Breast epithelium (tissue), 4 donors: ENCODE data around the gene NGFR. TPM values are rescaled to one million over a fixed set of nuclear protein-coding genes. Genes with fewer than 3 reads are reported as not detected.
A peak's percentile ranks its signal among the peaks of the same experiment; 100 is the strongest.

ENCODE experiments used
- DNase-seq, 2 donors: peaks; one replicate each; pipeline ENCODE4 v3.0.0-alpha.2; 2019; ENCODE audit warnings: low spot score in 2 of 2
- H3K27ac ChIP-seq, 2 donors: fragments of 200-600 bp; sonication (generic) in 1 of 2; one replicate each; pipeline ENCODE4 v1.5.1; 2016 to 2019; ENCODE audit warnings: mild to moderate bottlenecking in 1 of 2
- H3K27me3 ChIP-seq, 2 donors: fragments of 200-600 bp; sonication (generic) in 1 of 2; one replicate each; pipeline versions ENCODE4 v1.5.1 to v1.6.0; 2017 to 2019; ENCODE audit warnings: control low read depth in 1 of 2, mild to moderate bottlenecking in 1 of 2
- H3K36me3 ChIP-seq: fragments of 200-600 bp; one replicate; pipeline ENCODE4 v1.5.1; 2019
- H3K4me1 ChIP-seq, 2 donors: fragments of 200-600 bp; sonication (generic); one replicate each; pipeline ENCODE4 v1.5.1; 2016 to 2019; ENCODE audit warnings: control low read depth in 1 of 2
- H3K4me3 ChIP-seq, 3 donors: fragments of 200-600 bp; sonication (generic); 1 replicate in 2 of 3; 2 replicates in 1 of 3; pipeline ENCODE4 v1.5.1; 2016 to 2019; ENCODE audit warnings: mild to moderate bottlenecking in 3 of 3, moderate library complexity in 2 of 3
- H3K9me3 ChIP-seq, 2 donors: fragments of 200-600 bp; sonication (generic) in 1 of 2; one replicate each; pipeline ENCODE4 v1.5.1; 2016 to 2019; ENCODE audit warnings: control low read depth in 1 of 2
- CTCF ChIP-seq, 3 donors: fragments of 450-650 bp; IDR thresholded peaks; one replicate each; pipeline ENCODE4 v1.5.1; 2016 to 2017; ENCODE audit warnings: antibody characterized with exemption in 3 of 3, mild to moderate bottlenecking in 3 of 3, moderate library complexity in 3 of 3
- POLR2A ChIP-seq: fragments of 450-650 bp; IDR thresholded peaks from one replicate; pipeline ENCODE4 v1.6.1; 2016; ENCODE audit warnings: antibody characterized with exemption, mild to moderate bottlenecking, moderate library complexity
- POLR2AphosphoS5 ChIP-seq, 3 donors: sonication (generic); formaldehyde crosslinking; IDR thresholded peaks; one replicate each; pipeline ENCODE4 v1.6.1; 2017; ENCODE audit warnings: antibody characterized with exemption in 3 of 3
- intact Hi-C: fragments of 100-400 bp; cut with DNase I; formaldehyde crosslinking; loops from one replicate; pipeline ENCODE4 v1.15.1; 2023; ENCODE audit warnings: low total_unique reads
- total RNA-seq, 3 donors: library from RNA; depleted of rRNA; stranded (reverse); fragments of >200 nt; gene quantifications; one replicate each; pipeline ENCODE4 v1.1.0, GENCODE V29; 2016

The NGFR gene
- total RNA-seq, 3 donors from 2014 or later = 3.4 to 27.8 (median 17.7) TPM

GRCh38 chr17:49553676-49554335 is 58.7 kb downstream of the NGFR start:
- TF ChIP-seq POLR2A (no peak), POLR2AphosphoS5 (IDR thresholded peaks at IDR 0.05) (no peak), CTCF (IDR thresholded peaks at IDR 0.05) (no peak)
- intact Hi-C loops = loop anchor here (5.0 to 10.0 kb wide), 2 partner anchors 237 to 441 kb away; partner anchors contain the start of gene DLX3
- H3K9me3 ChIP-seq = no peaks in the 10 kb centered on the region

GRCh38 chr17:49554694-49555494 is 59.8 kb downstream of the NGFR start:
- no peak for TF ChIP-seq POLR2AphosphoS5 (IDR thresholded peaks at IDR 0.05)
- no peak for TF ChIP-seq POLR2A
- TF ChIP-seq CTCF (IDR thresholded peaks at IDR 0.05) = no peak
- Histone ChIP-seq H3K9me3 (no peaks in the 10 kb centered on the region), H3K4me3 (no peak overlapping the region), H3K36me3 (no peaks in the 10 kb centered on the region), H3K4me1 (peaks cover 0 to 7% of the 10 kb centered on the region in 2 donors), H3K27ac (peak overlapping the region; percentile 30 to 68), H3K27me3 (no peaks in the 10 kb centered on the region)
- intact Hi-C loops = loop anchor here (5.0 to 10.0 kb wide), 3 partner anchors 58 to 440 kb away; partner anchors contain the start of genes DLX3 and NGFR
- DNase-seq = peak in 1 of 2 donors; percentile 54

More at GRCh38 chr17:49553676-49554335, 58.7 kb downstream of the NGFR start:
- no peak for DNase-seq
- Histone ChIP-seq H3K27me3 (no peaks in the 10 kb centered on the region), H3K4me3 (no peak overlapping the region), H3K36me3 (no peaks in the 10 kb centered on the region), H3K27ac (no peak overlapping the region), H3K4me1 (peaks cover 0 to 7% of the 10 kb centered on the region in 2 donors)

GRCh38 chr17:49555495-49556222 is 60.6 kb downstream of the NGFR start:
- Histone ChIP-seq H3K4me3 (no peak overlapping the region), H3K27ac (peak overlapping the region; percentile 30 to 68)
- TF ChIP-seq CTCF (IDR thresholded peaks at IDR 0.05) (no peak), POLR2A (no peak), POLR2AphosphoS5 (IDR thresholded peaks at IDR 0.05) (no peak)

GRCh38 chr17:49556223-49556943 is 61.3 kb downstream of the NGFR start:
- Histone ChIP-seq H3K36me3 (no peaks in the 10 kb centered on the region), H3K9me3 (no peaks in the 10 kb centered on the region), H3K27me3 (no peaks in the 10 kb centered on the region), H3K4me3 (no peak overlapping the region), H3K27ac (no peak overlapping the region), H3K4me1 (peaks cover 0 to 7% of the 10 kb centered on the region in 2 donors)
- intact Hi-C loops = loop anchor here (5.0 to 10.0 kb wide), 2 partner anchors 59 to 438 kb away; partner anchors contain the start of genes DLX3 and NGFR
- TF ChIP-seq POLR2AphosphoS5 (IDR thresholded peaks at IDR 0.05) (peak; percentile 12 to 38 (median 35)), POLR2A (no peak), CTCF (IDR thresholded peaks at IDR 0.05) (peak; percentile 86 to 96 (median 95))
- peak; percentile 73 to 80 for DNase-seq

More at GRCh38 chr17:49555495-49556222, 60.6 kb downstream of the NGFR start:
- intact Hi-C loops = loop anchor here (5.0 to 10.0 kb wide), 2 partner anchors 58 to 439 kb away; partner anchors contain the start of genes DLX3 and NGFR
- Histone ChIP-seq H3K9me3 (no peaks in the 10 kb centered on the region), H3K4me1 (peaks cover 0 to 7% of the 10 kb centered on the region in 2 donors), H3K36me3 (no peaks in the 10 kb centered on the region), H3K27me3 (no peaks in the 10 kb centered on the region)
- peak in 1 of 2 donors; percentile 60 for DNase-seq
